AG09309 (cell line): Measurements from ENCODE around the gene PSMC6.
A peak's percentile ranks its signal among the peaks of the same experiment; 100 is the strongest.
"Not testable (repeated sequence)": the region's sequence is repeated elsewhere in the genome, so short reads cannot be mapped to it uniquely, and the experiment has no call there.

Experiments used
- DNase-seq: peaks from one replicate; pipeline ENCODE4 v3.0.0-alpha.2; 2010; ENCODE audit warnings: low read depth
- H3K4me3 ChIP-seq: 2 replicates; pipeline ENCODE4 v1.5.1; 2011; ENCODE audit warnings: mild to moderate bottlenecking, low read depth, low read length, moderate library complexity; ENCODE audit not compliant: control insufficient read depth
- TF ChIP-seq, protein P1 (sequence below): IDR thresholded peaks from 2 replicates; pipeline ENCODE4 v1.5.1; 2011; ENCODE audit warnings: mild to moderate bottlenecking, low read depth, low read length, inconsistent platforms; ENCODE audit not compliant: insufficient read depth, control insufficient read depth; ENCODE audit errors: missing control alignments

PSMC6 gene

GRCh38 chr14:52706286-52706685, 714 bp upstream of the PSMC6 start:
- TF ChIP-seq, protein P1, sequence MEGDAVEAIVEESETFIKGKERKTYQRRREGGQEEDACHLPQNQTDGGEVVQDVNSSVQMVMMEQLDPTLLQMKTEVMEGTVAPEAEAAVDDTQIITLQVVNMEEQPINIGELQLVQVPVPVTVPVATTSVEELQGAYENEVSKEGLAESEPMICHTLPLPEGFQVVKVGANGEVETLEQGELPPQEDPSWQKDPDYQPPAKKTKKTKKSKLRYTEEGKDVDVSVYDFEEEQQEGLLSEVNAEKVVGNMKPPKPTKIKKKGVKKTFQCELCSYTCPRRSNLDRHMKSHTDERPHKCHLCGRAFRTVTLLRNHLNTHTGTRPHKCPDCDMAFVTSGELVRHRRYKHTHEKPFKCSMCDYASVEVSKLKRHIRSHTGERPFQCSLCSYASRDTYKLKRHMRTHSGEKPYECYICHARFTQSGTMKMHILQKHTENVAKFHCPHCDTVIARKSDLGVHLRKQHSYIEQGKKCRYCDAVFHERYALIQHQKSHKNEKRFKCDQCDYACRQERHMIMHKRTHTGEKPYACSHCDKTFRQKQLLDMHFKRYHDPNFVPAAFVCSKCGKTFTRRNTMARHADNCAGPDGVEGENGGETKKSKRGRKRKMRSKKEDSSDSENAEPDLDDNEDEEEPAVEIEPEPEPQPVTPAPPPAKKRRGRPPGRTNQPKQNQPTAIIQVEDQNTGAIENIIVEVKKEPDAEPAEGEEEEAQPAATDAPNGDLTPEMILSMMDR, result no peak
- no peak for DNase-seq
- no peak overlapping the region for H3K4me3 ChIP-seq

GRCh38 chr14:52711666-52712065, 4.7 kb downstream of the PSMC6 start:
- TF ChIP-seq, protein P1, result no peak
- no peak overlapping the region for H3K4me3 ChIP-seq
- no peak for DNase-seq

- H3K4me3 ChIP-seq, result no peak overlapping the region
- no peak for DNase-seq
- TF ChIP-seq, protein P1, result no peak
Observed at GRCh38 chr14:52716155-52716554, 9.2 kb downstream of the PSMC6 start.

DNA sequence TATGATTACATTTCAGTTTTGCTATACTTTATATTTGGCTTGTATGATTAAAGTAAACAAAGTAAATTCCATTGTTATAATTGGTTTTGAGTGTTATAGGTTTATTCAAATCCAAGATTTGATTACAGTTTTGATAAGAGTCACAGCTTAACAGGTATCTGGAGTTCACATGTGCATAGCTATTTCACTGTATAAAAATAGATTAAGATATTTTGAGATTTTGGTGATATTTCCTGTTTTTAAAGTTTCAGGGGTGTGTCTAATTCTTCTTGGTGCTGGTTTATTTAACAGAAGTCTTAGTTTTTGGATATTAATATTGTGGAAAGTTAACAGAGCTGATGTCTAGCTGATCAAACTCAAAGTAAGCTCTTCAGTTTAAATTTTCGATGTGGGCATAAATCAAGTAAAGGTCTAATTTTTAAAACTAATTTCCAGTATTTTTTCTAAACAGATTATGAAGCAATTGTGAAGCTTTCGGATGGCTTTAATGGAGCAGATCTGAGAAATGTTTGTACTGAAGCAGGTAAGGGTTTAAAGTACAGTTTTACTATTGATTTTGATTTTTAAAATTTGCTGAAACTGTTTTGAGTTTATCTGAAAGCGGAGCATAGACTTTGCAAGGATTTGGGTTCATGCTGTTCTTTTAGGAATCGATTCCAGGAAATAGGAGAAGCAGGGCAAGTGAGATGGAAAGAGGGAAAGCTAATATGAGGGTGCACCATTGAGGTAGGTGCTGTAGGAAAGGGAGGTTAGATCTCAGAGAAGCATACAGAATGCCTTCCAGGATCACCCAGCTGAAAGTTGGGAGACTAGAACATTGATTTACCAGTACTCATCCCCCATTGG, 16.7 kb downstream of the PSMC6 start:
- H3K4me3 ChIP-seq, result no peak overlapping the region
- no peak for DNase-seq
- TF ChIP-seq, protein P1, result no peak

- DNase-seq, result no peak
- TF ChIP-seq, protein P1, result no peak
- H3K4me3 ChIP-seq, result no peak overlapping the region
Observed at GRCh38 chr14:52724360-52724644, 17.3 kb downstream of the PSMC6 start.

DNA sequence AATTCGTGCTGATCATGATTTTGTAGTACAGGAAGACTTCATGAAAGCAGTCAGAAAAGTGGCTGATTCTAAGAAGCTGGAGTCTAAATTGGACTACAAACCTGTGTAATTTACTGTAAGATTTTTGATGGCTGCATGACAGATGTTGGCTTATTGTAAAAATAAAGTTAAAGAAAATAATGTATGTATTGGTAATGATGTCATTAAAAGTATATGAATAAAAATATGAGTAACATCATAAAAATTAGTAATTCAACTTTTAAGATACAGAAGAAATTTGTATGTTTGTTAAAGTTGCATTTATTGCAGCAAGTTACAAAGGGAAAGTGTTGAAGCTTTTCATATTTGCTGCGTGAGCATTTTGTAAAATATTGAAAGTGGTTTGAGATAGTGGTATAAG, 20.5 kb downstream of the PSMC6 start:
- not testable (repeated sequence) for DNase-seq, H3K4me3 ChIP-seq

- H3K4me3 ChIP-seq, DNase-seq: not testable (repeated sequence)
Observed at GRCh38 chr14:52729035-52729434, 22.0 kb downstream of the PSMC6 start.

DNA sequence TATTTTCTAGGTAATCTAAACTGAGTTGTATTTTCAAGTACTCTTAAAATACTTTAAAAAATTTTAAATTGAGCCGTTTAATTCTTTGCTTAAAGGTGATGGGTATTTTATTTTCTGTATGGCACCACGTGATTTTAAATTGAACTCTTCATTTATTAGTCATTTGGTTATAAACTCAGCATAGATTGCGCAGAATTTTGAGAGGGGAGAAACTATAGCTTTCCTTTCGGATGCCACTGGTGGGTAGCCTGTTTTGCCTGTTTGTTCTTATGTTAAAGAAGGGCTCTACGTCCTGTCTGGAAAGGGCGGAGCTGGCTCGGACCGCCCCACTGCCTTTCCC, 22.6 kb downstream of the PSMC6 start:
- TF ChIP-seq, protein P1, result no peak
- no peak for DNase-seq
- peak overlapping the region; percentile 23 for H3K4me3 ChIP-seq
